NCI-H146 (cell line): ENCODE data around the gene ALKBH7.
"Not testable (repeated sequence)": the region's sequence is repeated elsewhere in the genome, so short reads cannot be mapped to it uniquely, and the experiment has no call there.

Experiments
- DNase-seq: peaks from one replicate; lab custom pipeline; 2025; lab: John Stamatoyannopoulos, UW

The ALKBH7 gene, protein sequence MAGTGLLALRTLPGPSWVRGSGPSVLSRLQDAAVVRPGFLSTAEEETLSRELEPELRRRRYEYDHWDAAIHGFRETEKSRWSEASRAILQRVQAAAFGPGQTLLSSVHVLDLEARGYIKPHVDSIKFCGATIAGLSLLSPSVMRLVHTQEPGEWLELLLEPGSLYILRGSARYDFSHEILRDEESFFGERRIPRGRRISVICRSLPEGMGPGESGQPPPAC

DNA sequence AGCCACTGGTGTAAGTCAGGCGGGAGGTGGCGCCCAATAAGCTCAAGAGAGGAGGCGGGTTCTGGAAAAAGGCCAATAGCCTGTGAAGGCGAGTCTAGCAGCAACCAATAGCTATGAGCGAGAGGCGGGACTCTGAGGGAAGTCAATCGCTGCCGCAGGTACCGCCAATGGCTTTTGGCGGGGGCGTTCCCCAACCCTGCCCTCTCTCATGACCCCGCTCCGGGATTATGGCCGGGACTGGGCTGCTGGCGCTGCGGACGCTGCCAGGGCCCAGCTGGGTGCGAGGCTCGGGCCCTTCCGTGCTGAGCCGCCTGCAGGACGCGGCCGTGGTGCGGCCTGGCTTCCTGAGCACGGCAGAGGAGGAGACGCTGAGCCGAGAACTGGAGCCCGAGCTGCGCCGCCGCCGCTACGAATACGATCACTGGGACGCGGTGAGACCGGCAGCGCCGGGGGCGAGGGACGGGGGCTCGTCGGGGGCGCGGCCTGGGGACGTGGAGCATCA is at the start of gene ALKBH7:
TSS of gene ALKBH7 (plus strand) at position 201 of the 502 bp plus-strand sequence. CDS start at position 228, 27 bp downstream.
- peak; percentile 98 for DNase-seq

DNA sequence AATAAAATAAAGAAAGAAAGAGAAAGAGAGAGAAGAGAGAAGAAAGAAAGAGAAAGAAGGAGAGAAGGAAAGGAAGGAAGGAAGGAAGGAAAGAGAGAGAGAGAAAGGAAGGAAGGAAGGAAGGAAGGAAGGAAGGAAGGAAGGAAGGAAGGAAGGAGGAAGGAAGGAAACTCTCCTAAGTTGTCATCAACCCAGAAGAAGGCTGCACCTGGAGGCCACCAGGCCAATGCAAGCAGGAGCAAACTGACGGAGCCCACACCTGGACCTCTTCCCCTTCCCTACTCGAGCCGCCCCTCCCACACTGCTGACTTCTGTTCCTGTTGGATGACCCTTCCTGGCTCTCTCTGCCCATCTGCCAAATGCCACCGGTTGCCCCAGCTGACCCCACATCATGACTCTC is 47.8 kb upstream of the ALKBH7 start:
- no peak for DNase-seq

DNA sequence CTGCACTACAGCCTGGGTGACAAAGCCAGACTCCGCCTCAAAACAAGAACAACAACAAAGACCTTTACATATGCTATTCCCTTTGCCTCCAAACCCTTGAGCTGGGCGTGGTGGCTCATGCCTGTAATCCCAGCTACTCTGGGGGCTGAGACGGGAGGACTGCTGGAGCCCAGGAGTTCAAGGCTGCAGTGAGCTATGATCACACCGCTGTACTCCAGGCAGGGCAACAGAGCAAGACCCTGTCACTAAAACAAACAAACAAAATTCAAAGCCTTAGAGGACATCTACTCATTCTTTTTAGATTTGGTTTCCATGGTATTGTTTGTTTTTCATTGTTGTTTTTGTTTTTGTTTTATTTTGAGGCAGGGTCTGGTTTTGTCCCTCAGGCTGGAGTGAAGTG is 47.0 kb upstream of the ALKBH7 start:
- no peak for DNase-seq

DNA sequence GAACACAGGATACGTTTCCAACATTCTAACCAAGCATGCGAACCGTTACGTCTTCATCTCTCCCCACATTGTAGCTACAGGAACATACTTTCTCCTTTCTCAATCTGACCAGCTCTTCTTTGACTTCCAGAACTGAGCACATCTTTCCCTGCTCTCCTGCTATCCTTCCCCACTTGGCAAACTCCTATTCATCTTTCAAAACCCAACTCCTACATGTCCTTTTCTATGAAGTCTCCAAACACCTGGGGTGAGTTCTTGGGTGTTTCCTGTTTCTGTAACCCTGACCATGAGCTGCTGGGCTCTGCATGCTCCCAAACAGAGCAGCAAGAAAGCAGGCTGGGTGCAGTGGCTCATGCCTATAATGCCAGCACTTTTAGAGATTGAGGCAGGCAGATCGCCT is 45.8 kb upstream of the ALKBH7 start:
- no peak for DNase-seq

DNA sequence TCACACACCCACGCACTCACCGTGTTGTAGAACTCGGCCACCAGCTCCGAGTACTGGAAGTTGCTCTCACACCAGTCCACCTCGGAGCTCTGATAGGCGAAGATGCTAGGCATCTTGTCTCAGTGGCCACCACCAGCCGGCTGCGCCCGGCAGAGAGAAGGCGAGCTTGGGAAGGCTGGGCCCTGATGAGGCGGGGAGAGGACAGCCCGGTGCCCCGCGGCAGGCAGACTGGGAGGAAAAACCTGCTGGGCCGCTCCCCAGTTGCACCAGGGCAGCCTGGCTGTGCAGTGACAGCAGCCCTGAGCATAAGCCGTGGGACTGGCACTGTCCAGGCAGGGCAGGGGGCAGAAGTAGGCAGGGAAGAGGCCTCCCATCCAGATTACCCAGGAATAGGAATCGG is 39.2 kb upstream of the ALKBH7 start, which contains the start of gene ACER1:
TSS of gene ACER1 (minus strand) at position 174 of the 400 bp plus-strand sequence. CDS start at position 113, 61 bp downstream.
- DNase-seq = no peak

DNA sequence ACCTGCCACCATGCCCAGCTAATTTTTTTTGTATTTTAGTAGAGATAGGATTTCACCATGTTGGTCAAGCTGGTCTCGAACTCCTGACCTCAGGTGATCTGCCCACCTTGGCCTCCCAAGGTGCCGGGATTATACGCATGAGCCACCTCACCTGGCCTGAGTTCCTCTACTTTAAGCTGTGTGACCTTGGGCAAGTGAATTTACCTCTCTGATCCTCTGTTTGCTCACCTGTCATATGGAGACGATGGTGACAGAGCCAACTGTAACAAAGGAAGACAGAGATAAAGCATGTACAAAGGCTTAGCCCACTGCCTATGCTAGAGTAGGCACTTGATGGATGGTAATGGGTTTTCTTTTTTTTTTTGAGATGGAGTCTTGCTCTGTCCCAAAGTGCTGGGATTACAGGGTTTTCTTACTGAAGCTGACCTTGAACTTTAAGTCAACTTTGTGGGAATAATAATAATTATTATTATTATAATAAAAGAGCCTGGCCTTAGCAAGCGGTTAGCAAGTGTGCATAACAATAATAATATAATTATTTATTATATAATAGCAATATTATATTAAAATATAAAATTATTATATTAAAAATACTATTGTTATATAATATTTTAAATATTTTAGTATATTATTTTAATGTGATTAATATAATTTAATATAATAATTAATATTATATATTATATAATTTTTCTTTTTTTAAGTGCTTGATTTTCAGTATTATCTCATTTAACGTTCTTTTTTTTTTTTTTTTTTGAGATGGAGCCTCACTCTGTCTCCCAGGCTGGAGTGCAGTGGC is 37.9 kb upstream of the ALKBH7 start:
- DNase-seq = no peak

DNA sequence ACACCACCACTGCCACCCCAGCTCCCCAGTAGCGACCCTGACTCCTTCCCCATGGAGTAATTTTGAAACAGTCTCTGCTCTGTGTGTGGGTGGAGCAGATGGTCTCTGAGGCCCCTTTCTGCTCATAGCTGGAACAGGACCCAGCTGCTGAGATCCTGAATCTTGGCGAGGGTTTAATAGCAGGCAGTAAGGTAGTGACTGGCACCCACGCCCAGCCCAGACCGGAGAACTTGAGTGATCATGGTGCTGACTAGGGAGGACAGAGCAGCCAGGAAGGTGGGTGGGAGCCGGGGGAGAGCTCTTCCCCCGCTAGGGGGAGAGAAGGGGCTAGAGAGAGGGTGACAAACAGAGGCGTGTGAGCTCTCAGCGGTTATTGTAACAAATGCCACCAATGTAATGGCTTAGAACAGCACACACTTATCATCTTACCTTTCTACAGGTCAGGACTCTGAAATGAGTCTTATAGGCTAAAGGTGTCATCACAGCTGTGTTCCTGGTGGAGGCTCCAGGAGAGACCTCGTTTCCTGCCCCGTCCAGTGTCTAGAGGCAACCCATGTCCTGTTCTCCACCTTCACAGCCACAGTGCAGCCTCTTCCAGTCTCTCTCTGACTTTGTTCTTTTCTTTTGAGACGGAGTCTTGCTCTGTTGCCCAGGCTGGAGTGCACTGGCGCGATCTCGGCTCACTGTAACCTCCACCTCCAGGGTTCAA is 31.9 kb upstream of the ALKBH7 start:
- DNase-seq = no peak

DNA sequence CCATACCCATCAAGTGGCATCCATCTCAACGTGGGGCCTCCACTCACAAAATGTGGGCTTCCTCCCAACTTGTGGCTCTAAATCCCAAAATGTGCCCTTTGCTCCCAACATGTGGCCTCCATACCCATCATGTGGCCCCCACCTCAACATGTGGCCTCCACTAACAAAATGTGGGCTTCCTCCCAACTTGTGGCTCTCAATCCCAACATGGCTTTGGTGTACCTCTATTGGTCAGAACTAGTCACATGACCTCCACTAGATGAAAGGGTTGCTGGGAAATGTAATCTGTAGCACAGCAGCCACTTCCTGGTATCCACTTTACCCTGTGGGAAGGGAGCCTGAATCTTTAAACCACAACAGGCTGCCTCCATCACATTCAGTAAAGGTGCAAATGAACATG is 29.1 kb upstream of the ALKBH7 start:
- DNase-seq = no peak

DNA sequence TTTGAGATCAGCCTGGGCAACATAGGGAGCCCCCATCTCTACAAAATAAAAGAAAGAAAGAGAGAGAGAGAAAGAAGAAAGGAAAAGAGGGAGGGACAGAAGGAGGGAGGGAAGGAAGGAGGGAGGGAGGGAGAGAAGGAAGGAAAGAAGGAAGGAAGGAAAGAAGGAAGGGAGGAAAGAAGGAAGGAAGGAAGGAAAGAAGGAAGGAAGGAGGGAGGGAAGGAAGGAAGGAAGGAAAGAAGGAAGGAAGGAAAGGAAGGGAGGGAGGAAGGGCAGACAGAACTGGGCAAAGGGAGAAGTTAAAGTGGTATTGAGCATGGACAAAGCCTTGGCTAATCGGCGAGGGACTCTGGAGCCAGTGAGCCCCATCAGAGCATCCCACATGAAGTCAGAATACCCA is 23.3 kb upstream of the ALKBH7 start:
- DNase-seq = not testable (repeated sequence)

DNA sequence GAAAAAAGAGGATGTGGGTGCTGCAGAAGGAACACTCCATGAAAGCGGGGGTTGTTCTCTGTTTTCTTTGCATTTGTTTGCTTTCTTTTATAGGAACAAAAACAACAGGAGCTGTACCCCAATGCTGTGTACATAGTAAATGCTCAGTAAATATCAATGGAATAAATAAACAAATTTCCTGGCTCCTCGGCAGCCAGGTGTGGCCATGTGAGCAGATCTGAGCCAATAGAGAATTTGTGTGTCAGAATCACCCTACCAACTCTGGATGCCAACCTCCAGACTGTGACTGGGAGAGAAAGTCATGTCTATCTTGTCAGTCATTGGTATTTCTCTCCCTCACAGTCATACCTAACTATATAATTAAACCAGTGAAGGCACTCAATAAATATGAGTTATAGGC is 21.9 kb upstream of the ALKBH7 start:
- no peak for DNase-seq

DNA sequence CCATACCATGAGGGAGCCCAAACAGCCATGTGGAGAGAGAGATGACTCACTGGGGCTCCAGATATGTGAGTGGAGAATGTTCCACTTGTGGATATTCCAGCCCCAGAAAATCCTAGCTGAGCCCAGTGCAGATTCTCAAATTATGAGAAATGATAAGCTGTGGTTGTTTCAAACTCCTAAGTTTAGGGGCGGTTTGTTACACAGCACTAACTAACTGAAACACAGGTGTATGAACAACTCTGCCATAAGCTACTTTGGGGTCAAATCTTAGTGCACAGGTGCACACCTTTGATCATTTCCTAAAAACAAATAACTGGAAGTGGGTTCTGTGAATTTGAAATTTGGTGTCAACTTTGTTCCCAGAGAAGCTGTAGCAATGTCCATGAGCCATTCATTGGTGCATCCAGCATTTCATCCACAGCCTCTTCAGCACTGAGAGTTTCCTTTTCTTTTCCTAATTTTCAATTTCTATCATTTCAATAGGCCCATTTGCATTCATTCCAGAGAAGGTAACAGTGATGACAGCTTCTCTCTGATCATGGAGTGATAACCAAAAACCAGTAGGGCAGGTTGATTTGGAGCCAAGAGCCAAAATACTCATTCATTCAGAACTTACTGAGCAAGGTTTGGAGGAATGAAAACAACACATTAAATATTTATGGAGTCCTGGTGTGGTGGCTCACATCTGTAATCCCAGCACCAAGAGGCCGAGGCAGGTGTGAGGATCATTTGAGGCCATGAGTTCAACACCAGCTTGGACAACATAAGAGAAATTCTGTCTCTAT is 20.0 kb upstream of the ALKBH7 start:
- no peak for DNase-seq

DNA sequence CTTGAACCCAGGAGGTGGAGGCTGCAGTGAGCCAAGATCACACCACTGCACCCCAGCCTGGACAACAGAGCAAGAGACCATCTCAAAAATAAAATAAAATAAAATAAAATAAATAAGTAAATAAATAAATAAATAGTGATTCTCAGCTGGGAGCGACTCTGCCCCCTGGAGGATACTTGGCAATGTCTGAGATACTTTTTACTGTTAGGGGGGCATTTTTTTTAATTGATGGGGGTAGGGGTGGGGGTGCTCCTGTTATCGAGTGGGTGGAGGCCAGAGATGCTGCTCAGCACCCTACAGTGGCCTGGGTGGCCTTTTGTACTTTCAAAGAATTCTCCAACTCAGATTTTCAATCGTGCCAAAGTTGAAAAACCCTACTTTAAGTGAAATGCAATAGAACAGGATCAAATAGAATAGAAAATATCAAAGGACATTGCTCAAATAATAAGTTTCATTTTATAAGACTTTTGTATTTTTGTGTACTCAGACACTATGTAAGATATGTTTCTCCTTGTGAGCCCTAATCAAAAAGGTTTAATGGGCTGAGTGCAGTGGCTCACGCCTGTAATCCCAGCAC is 18.4 kb upstream of the ALKBH7 start:
- DNase-seq = no peak

DNA sequence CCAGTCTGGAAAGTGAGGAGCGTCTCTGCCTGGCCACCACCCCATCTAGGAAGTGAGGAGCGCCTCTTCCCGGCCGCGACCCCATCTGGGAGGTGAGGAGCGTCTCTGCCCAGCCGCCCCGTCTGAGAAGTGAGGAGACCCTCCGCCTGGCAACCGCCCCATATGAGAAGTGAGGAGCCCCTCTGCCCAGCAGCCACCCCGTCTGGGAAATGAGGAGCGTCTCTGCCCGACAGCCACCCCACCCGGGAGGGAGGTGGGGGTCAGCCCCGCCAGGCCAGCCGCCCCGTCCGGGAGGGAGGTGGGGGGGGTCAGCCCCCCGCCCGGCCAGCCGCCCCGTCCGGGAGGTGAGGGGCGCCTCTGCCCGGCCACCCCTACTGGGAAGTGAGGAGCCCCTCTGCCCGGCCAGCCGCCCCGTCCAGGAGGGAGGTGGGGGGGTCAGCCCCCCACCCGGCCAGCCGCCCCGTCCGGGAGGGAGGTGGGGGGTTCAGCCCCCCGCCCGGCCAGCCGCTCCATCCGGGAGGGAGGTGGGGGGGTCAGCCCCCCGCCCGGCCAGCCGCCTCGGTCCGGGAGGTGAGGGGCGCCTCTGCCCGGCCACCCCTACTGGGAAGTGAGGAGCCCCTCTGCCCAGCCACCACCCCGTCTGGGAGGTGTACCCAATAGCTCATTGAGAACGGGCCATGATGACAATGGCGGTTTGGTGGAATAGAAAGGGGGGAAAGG is 17.1 kb upstream of the ALKBH7 start:
- DNase-seq = not testable (repeated sequence)

DNA sequence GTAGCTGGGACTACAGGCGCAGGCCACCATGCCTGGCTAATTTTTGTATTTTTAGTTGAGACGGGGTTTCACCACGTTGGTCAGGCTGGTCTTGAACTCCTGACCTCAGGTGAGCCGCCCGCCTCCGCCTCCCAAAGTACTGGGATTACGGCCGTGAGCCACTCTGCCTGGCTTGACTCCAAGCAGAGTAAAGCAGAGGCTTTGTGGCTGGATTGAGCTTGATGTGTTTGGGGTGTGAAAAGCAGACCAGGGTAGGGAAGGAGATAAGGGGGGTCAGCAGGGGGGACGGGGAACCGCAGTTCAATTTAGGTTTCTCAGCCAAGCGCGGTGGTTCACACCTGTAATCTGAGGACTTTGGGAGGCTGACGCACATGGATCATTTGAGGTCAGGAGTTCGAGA is 15.4 kb upstream of the ALKBH7 start:
- no peak for DNase-seq

DNA sequence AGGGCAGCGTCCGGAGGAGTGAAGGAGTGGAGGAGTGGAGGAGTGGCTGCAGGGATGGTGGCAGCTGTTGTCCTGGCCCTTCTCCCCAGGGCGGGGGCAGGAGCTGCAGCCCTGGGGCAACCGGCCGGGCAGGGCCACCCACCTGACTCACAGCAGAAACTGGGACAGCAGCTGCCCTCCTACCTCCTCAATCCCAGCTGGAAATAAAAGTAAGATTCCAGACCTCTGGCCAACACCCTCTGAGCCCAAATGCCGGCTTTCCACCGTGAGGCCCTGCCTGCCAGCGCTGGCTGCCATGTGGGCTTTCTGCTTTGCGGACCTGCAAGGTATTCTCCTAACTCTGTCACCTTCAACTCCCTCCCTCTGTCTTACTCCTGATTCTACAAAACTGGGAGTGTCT is 14.6 kb upstream of the ALKBH7 start:
- DNase-seq = no peak

DNA sequence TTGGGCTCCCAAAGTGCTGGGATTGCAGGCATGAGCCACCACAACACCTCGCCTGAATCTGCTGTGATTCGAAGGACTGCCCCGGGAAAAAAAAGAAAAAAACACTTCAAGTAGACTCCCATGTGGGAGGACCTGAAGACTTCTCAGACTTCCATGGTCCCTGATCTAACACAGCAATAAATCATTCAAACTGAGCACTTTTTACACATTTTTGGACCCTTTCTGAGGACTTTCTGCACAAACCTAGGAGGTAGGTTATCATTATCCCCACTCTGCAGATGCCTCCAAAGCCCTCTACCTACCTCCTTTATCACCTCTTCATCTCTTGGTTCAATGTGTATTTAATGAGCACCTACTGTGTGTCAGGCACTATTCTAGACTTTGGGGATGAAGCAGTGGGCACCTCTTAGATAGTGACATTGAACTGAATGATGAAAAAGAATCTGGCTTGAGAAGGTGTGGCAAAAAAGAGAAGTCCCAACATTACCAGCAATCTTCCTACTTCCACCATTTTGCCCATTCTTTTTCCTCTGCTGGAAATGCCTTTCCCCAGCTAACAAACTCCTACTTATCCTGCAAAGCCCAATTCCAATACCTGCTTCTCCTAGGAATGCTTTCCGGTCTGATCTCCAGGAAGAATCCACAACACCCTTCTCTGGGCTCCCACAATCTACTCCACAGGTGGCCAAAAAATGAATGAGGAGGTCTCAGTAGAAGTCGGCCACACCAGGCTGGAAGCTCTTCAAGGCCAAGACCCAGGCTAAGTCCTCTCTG is 12.8 kb upstream of the ALKBH7 start:
- no peak for DNase-seq

DNA sequence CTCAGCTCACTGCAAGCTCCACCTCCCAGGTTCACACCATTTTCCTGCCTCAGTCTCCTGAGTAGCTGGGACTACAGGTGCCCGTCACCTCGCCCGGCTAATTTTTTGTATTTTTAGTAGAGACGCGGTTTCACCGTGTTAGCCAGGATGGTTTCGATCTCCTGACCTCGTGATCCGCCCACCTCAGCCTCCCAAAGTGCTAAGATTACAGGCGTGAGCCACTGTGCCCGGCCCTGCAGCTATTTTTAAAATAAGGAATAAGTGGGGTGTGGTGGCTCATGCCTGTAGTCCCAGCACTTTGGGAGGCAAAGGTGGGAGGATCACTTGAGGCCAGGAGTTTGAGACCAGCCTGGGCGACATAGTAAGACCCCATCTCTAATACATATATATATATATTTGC is 12.1 kb upstream of the ALKBH7 start:
- DNase-seq = not testable (repeated sequence)

DNA sequence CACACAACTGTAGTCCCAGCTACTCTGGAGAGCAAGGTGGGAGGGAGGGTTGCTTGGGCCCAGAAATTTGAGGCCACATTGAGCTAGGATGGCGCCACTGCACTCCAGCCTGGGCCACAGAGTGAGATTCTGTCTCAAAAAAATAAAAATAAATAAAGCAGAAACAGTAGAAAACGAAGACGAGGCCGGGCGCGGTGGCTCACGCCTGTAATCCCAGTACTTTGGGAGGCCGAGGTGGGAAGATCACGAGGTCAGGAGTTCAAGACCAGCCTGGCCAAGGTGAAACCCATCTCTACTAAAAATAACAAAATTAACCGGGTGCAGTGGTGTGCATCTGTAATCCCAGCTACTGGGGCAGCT is 11.8 kb upstream of the ALKBH7 start:
- not testable (repeated sequence) for DNase-seq

DNA sequence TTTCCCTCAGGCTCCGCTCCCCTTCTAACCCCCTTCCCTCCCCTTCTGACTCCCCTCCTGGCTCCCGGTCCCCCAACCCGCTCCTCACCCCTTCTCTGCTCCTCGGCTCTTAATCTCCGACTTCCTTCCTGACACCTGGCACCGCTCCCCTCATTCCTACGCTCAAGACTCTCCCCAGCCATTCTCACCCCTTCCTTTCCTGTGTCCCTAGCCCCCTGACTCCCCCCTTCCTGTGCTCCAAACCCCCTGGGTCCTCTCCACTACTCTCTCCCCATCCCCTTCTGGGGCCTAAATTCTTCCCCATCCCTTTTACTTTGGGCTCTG is 10.6 kb upstream of the ALKBH7 start:
- no peak for DNase-seq

DNA sequence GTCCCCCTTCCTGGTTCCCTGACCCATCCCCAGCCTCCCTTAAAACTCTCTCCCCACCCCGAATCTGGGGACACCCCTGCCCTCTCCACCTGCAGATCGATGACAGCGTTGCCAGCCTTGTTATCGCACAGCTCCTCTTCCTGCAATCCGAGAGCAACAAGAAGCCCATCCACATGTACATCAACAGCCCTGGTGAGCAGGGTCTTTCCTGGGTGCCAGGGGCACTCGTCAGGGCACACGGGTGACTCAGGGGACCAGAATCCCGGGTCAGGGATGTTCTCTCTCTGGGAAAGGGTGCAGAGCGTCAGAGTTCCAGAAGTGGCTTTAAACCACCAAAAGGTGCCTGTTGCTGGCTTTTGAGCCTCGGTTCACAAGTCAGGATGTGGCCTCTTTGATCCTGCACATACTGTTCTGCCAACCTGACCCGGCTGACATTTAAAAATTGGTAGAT is 10.2 kb upstream of the ALKBH7 start:
- no peak for DNase-seq
